HCT116 (cell line): Measurements from ENCODE around the gene FCGR3A. TPM values are rescaled to one million over a fixed set of nuclear protein-coding genes. Genes with fewer than 3 reads are reported as not detected.

Experiments used
- ATAC-seq: fragments of 200-7000 bp; cut with Tn5 transposase; 2 replicates; pipeline ENCODE4 v1.9.1; 2020; ENCODE audit warnings: mild to moderate bottlenecking, moderate library complexity
- BruUV-seq: library from RNA; stranded (reverse); fragments of 400-500 nt; replicated peaks from 2 replicates; lab custom pipeline; 2021; lab: Mats Ljungman, UMichigan
- CTCF ChIA-PET: fragments of 300-600 bp; sonication (Branson Sonifier 250); formaldehyde crosslinking; loops from one replicate; lab custom pipeline; 2021; ENCODE audit warnings: antibody characterized with exemption; lab: Charles Lee
- POLR2A ChIA-PET: fragments of 300-600, 350-600 bp; sonication (Branson Sonifier 250); formaldehyde crosslinking; loops from one replicate; lab custom pipeline; 2021; ENCODE audit warnings: antibody characterized with exemption; lab: Charles Lee
- RAD21 ChIA-PET, 2 experiments: fragments of 300-600 bp; sonication (Branson Sonifier 250); formaldehyde crosslinking; loops; one replicate each; lab custom pipeline; 2023; ENCODE audit warnings: low total read pairs in 2 of 2; ENCODE audit not compliant: uncharacterized antibody in 2 of 2, unreplicated experiment in 2 of 2, low non-redundant PET in 1 of 2; lab: Charles Lee
- DNase-seq: peaks from one replicate; pipeline ENCODE4 v3.0.0-alpha.2; 2010; ENCODE audit warnings: low read depth, low spot score
- H2AFZ ChIP-seq: fragments of 200-600 bp; shearing (Covaris generic), sonication (generic); 2 replicates; pipeline ENCODE4 v1.6.1; 2017; ENCODE audit warnings: low read depth, mixed run types, mixed read lengths, antibody characterized with exemption, low read length; ENCODE audit not compliant: poor library complexity, severe bottlenecking
- H3K27ac ChIP-seq: 2 replicates; pipeline ENCODE4 v1.5.1; 2012; ENCODE audit warnings: low read depth, low read length
- H3K27me3 ChIP-seq: fragments of 200-600 bp; sonication (generic); 2 replicates; pipeline ENCODE4 v1.6.1; 2016; ENCODE audit warnings: mixed run types, low read length, mixed read lengths; ENCODE audit not compliant: insufficient read depth
- H3K36me3 ChIP-seq, 2 experiments: fragments of 200-500 bp in 1 of 2; fragments of 200-600 bp in 1 of 2; sonication (Bioruptor generic) in 1 of 2; sonication (generic) in 1 of 2; 2 replicates each; pipeline versions ENCODE4 v1.5.1 to v1.6.1; 2014 to 2016; ENCODE audit warnings: low read length in 2 of 2, inconsistent platforms in 1 of 2, mixed read lengths in 1 of 2, mixed run types in 1 of 2; ENCODE audit not compliant: insufficient read depth in 2 of 2, control insufficient read depth in 1 of 2
- H3K4me1 ChIP-seq, 2 experiments: fragments of 200-600 bp in 1 of 2; sonication (generic) in 1 of 2; 2 replicates each; pipeline versions ENCODE4 v1.5.1 to v1.6.1; 2012 to 2017; ENCODE audit warnings: low read length in 2 of 2, inconsistent platforms in 1 of 2, mild to moderate bottlenecking in 1 of 2, mixed read lengths in 1 of 2, mixed run types in 1 of 2, moderate library complexity in 1 of 2; ENCODE audit not compliant: insufficient read depth in 2 of 2, control insufficient read depth in 1 of 2
- H3K4me2 ChIP-seq: fragments of 200-600 bp; sonication (generic); 2 replicates; pipeline ENCODE4 v1.6.1; 2017; ENCODE audit warnings: mixed run types, low read length, mixed read lengths
- H3K4me3 ChIP-seq, 2 experiments: fragments of 200-600 bp in 1 of 2; sonication (generic) in 1 of 2; replicated peaks in 1 of 2; 2 replicates each; pipeline ENCODE4 v1.5.1; 2011 to 2016; ENCODE audit warnings: low read length in 2 of 2, control low read depth in 1 of 2, low read depth in 1 of 2, mild to moderate bottlenecking in 1 of 2, mixed read lengths in 1 of 2, mixed run types in 1 of 2
- H3K79me2 ChIP-seq: fragments of 200-600 bp; sonication (generic); 2 replicates; pipeline ENCODE4 v1.6.1; 2017; ENCODE audit warnings: mild to moderate bottlenecking, mixed run types, low read length, moderate library complexity, mixed read lengths; ENCODE audit not compliant: insufficient read depth
- H3K9ac ChIP-seq: fragments of 200-600 bp; sonication (generic); 2 replicates; pipeline ENCODE4 v1.6.1; 2016; ENCODE audit warnings: low read length, mixed read lengths
- H3K9me2 ChIP-seq: fragments of 200-600 bp; sonication (generic), shearing (Covaris generic); 2 replicates; pipeline ENCODE4 v1.6.1; 2017; ENCODE audit warnings: mixed run types, mild to moderate bottlenecking, moderate library complexity; ENCODE audit not compliant: insufficient read depth
- H3K9me3 ChIP-seq, 2 experiments: fragments of 200-500 bp in 1 of 2; fragments of 200-600 bp in 1 of 2; sonication (Bioruptor generic) in 1 of 2; sonication (generic) in 1 of 2; 2 replicates each; pipeline ENCODE4 v1.6.1; 2014 to 2017; ENCODE audit warnings: low read length in 2 of 2, mixed read lengths in 2 of 2, inconsistent platforms in 1 of 2, low read depth in 1 of 2, mild to moderate bottlenecking in 1 of 2, mixed run types in 1 of 2, moderate library complexity in 1 of 2; ENCODE audit not compliant: control insufficient read depth in 1 of 2, insufficient read depth in 1 of 2
- H4K20me1 ChIP-seq: fragments of 200-600 bp; sonication (generic), shearing (Covaris generic); 2 replicates; pipeline ENCODE4 v1.6.1; 2017; ENCODE audit warnings: mixed run types, mild to moderate bottlenecking, moderate library complexity; ENCODE audit not compliant: insufficient read depth
- EZH2 ChIP-seq: fragments of 200-600 bp; sonication (generic); IDR thresholded peaks from 2 replicates; pipeline ENCODE4 v1.6.1; 2017; ENCODE audit warnings: antibody characterized with exemption, mixed run types
- EZH2phosphoT487 ChIP-seq: fragments of 200-600 bp; IDR thresholded peaks from 2 replicates; pipeline ENCODE4 v1.6.1; 2018; ENCODE audit warnings: antibody characterized with exemption, borderline replicate concordance
- FOSL1 ChIP-seq: IDR thresholded peaks from 2 replicates; pipeline ENCODE4 v1.6.1; 2012; ENCODE audit warnings: low read depth
- JUND ChIP-seq: IDR thresholded peaks from 2 replicates; pipeline ENCODE4 v1.6.1; 2012
- MAX ChIP-seq: IDR thresholded peaks from 2 replicates; pipeline ENCODE4 v1.6.1; 2012
- POLR2A ChIP-seq: IDR thresholded peaks from 2 replicates; pipeline ENCODE4 v1.7.0; 2011; ENCODE audit warnings: borderline replicate concordance; ENCODE audit not compliant: insufficient read depth, insufficient read length; ENCODE audit errors: extremely low read depth
- REST ChIP-seq: IDR thresholded peaks from 2 replicates; pipeline ENCODE4 v1.6.1; 2012; ENCODE audit warnings: low read depth
- SIN3A ChIP-seq: IDR thresholded peaks from 2 replicates; pipeline ENCODE4 v1.6.1; 2012; ENCODE audit warnings: low read depth
- ZNF274 ChIP-seq: fragments of 200-500 bp; sonication (Bioruptor generic); IDR thresholded peaks from 2 replicates; pipeline ENCODE4 v1.6.1; 2014; ENCODE audit warnings: mild to moderate bottlenecking, low read depth, low read length, inconsistent platforms
- intact Hi-C: fragments of 100-400 bp; cut with micrococcal nuclease; formaldehyde crosslinking; loops from 2 replicates; pipeline ENCODE4 v1.10.0; 2022
- total RNA-seq: library from RNA; stranded (reverse); gene quantifications from one replicate; pipeline ENCODE4 v1.2.1, GENCODE V29; 2021; ENCODE audit not compliant: unreplicated experiment

FCGR3A gene
- total RNA-seq, 1 experiment from 2014 or later = 0.17 TPM

GRCh38 chr1:161495490-161495889, 54.1 kb downstream of the FCGR3A start:
- Histone ChIP-seq H3K4me3 (no peak overlapping the region), H4K20me1 (no peaks in the 10 kb centered on the region), H3K4me2 (no peak overlapping the region), H3K4me1 (no peaks in the 10 kb centered on the region), H2AFZ (no peak overlapping the region), H3K36me3 (no peaks in the 10 kb centered on the region), H3K27me3 (no peaks in the 10 kb centered on the region), H3K9me2 (no peaks in the 10 kb centered on the region), H3K79me2 (no peaks in the 10 kb centered on the region), H3K9me3 (no peaks in the 10 kb centered on the region), H3K9ac (no peak overlapping the region), H3K27ac (no peak overlapping the region)
- intact Hi-C loops = no loop called here
- ChIA-PET POLR2A (no interaction called here), RAD21 (no interaction called here), CTCF (interaction anchor here (1.1 kb wide), 1 partner anchor 11 kb away, joined by 7 read pairs; no protein-coding TSS in a partner anchor)
- no peak for TF ChIP-seq JUND
- DNase-seq (no peak), ATAC-seq (no peak)
- BruUV-seq = no TSS peak

- no peaks in the 10 kb centered on the region for H3K9me2 ChIP-seq
- no peaks in the 10 kb centered on the region for H3K79me2 ChIP-seq
- H3K4me2 ChIP-seq = no peak overlapping the region
- H3K36me3 ChIP-seq = no peaks in the 10 kb centered on the region
- H4K20me1 ChIP-seq = no peaks in the 10 kb centered on the region
- no peaks in the 10 kb centered on the region for H3K9me3 ChIP-seq
- CTCF ChIA-PET = no interaction called here
- H3K4me3 ChIP-seq = no peak overlapping the region
- TF ChIP-seq SIN3A (no peak), FOSL1 (no peak), JUND (no peak), EZH2phosphoT487 (no peak), EZH2 (no peak), REST (no peak), ZNF274 (no peak), POLR2A (no peak), MAX (no peak)
- BruUV-seq = no TSS peak
- no peak overlapping the region for H3K27ac ChIP-seq
- RAD21 ChIA-PET = no interaction called here
- ATAC-seq (no peak), DNase-seq (no peak)
- H2AFZ ChIP-seq = no peak overlapping the region
- POLR2A ChIA-PET = no interaction called here
- no peaks in the 10 kb centered on the region for H3K27me3 ChIP-seq
- no peak overlapping the region for H3K9ac ChIP-seq
- no peaks in the 10 kb centered on the region for H3K4me1 ChIP-seq
- intact Hi-C loops = no loop called here
Measured at GRCh38 chr1:161494091-161494735, 55.4 kb downstream of the FCGR3A start.
